Activated naive CD4-positive, alpha-beta T cell treated with anti-CD3 and anti-CD28 coated beads, Interleukin-2, amount 10 ng/mL, durations not matched to agents 7 days and 5 days (primary cell): ENCODE data around the gene PRR11.
"Not testable (repeated sequence)": the region's sequence is repeated elsewhere in the genome, so short reads cannot be mapped to it uniquely, and the experiment has no call there.

Source experiments
- CTCF ChIA-PET: fragments of 350-600 bp; sonication (Branson Sonifier 250); formaldehyde crosslinking; loops from one replicate; lab custom pipeline; 2021; ENCODE audit warnings: antibody characterized with exemption; lab: Charles Lee
- DNase-seq: peaks from one replicate; pipeline ENCODE4 v3.0.0-alpha.2; 2020
- H3K27ac Mint-ChIP-seq: one replicate; pipeline ENCODE4 v1.8.0; 2021; ENCODE audit warnings: mild to moderate bottlenecking, moderate library complexity, mixed read lengths
- H3K27me3 Mint-ChIP-seq: one replicate; pipeline ENCODE4 v1.8.0; 2021; ENCODE audit warnings: mild to moderate bottlenecking, mixed read lengths
- H3K36me3 Mint-ChIP-seq: one replicate; pipeline ENCODE4 v1.8.0; 2021; ENCODE audit warnings: mixed read lengths
- H3K4me1 Mint-ChIP-seq: one replicate; pipeline ENCODE4 v1.8.0; 2021; ENCODE audit warnings: mixed read lengths
- H3K4me3 Mint-ChIP-seq: one replicate; pipeline ENCODE4 v1.8.0; 2021; ENCODE audit warnings: mild to moderate bottlenecking, moderate library complexity, mixed read lengths
- H3K9me3 Mint-ChIP-seq: one replicate; pipeline ENCODE4 v1.8.0; 2021; ENCODE audit warnings: mixed read lengths

PRR11 gene

GRCh38 chr17:59165933-59166342, 10.4 kb downstream of the PRR11 start:
- Mint-ChIP-seq H3K4me1 (peaks cover 17% of the 10 kb centered on the region), H3K36me3 (peaks cover 24% of the 10 kb centered on the region), H3K27me3 (no peaks in the 10 kb centered on the region), H3K4me3 (no peak overlapping the region), H3K27ac (peak overlapping the region; percentile 80), H3K9me3 (no peaks in the 10 kb centered on the region)
- CTCF ChIA-PET: interaction anchor here (0.6 kb wide), 1 partner anchor 14 kb away, joined by 3 read pairs; no protein-coding TSS in a partner anchor
- DNase-seq: peak; percentile 48

- Mint-ChIP-seq H3K9me3 (no peaks in the 10 kb centered on the region), H3K4me1 (peaks cover 12% of the 10 kb centered on the region), H3K36me3 (peaks cover 22% of the 10 kb centered on the region), H3K27ac (no peak overlapping the region), H3K4me3 (no peak overlapping the region), H3K27me3 (no peaks in the 10 kb centered on the region)
- CTCF ChIA-PET: no interaction called here
- no peak for DNase-seq
These were observed 12.0 kb downstream of the PRR11 start for GRCh38 chr17:59167571-59168001.

GRCh38 chr17:59172436-59173004, 17.0 kb downstream of the PRR11 start:
- peaks cover 5% of the 10 kb centered on the region for H3K4me1 Mint-ChIP-seq
- CTCF ChIA-PET: no interaction called here
- DNase-seq: no peak
- H3K27ac Mint-ChIP-seq: peak overlapping the region; percentile 28
- H3K27me3 Mint-ChIP-seq: no peaks in the 10 kb centered on the region
- H3K9me3 Mint-ChIP-seq: no peaks in the 10 kb centered on the region
- peaks cover 58% of the 10 kb centered on the region for H3K36me3 Mint-ChIP-seq
- H3K4me3 Mint-ChIP-seq: no peak overlapping the region

- Mint-ChIP-seq H3K4me1 (peaks cover 2% of the 10 kb centered on the region), H3K36me3 (peaks cover 59% of the 10 kb centered on the region), H3K4me3 (no peak overlapping the region), H3K27me3 (no peaks in the 10 kb centered on the region), H3K27ac (no peak overlapping the region), H3K9me3 (no peaks in the 10 kb centered on the region)
- CTCF ChIA-PET: no interaction called here
- no peak for DNase-seq
These were observed 19.1 kb downstream of the PRR11 start for GRCh38 chr17:59174671-59175070.

GRCh38 chr17:59175076-59175475, 19.5 kb downstream of the PRR11 start:
- no peaks in the 10 kb centered on the region for H3K9me3 Mint-ChIP-seq
- no peak overlapping the region for H3K4me3 Mint-ChIP-seq
- peaks cover 2% of the 10 kb centered on the region for H3K4me1 Mint-ChIP-seq
- peaks cover 60% of the 10 kb centered on the region for H3K36me3 Mint-ChIP-seq
- no peak for DNase-seq
- H3K27ac Mint-ChIP-seq: no peak overlapping the region
- CTCF ChIA-PET: no interaction called here
- no peaks in the 10 kb centered on the region for H3K27me3 Mint-ChIP-seq

- no peak for DNase-seq
- peaks cover 58% of the 10 kb centered on the region for H3K36me3 Mint-ChIP-seq
- no peaks in the 10 kb centered on the region for H3K9me3 Mint-ChIP-seq
- no peaks in the 10 kb centered on the region for H3K27me3 Mint-ChIP-seq
- H3K4me1 Mint-ChIP-seq: peaks cover 2% of the 10 kb centered on the region
- H3K27ac Mint-ChIP-seq: no peak overlapping the region
- no peak overlapping the region for H3K4me3 Mint-ChIP-seq
- CTCF ChIA-PET: no interaction called here
These were observed 22.9 kb downstream of the PRR11 start for GRCh38 chr17:59178266-59178985.

GRCh38 chr17:59179601-59180000, 24.1 kb downstream of the PRR11 start:
- CTCF ChIA-PET, H3K4me3 Mint-ChIP-seq, H3K27ac Mint-ChIP-seq, DNase-seq, H3K27me3 Mint-ChIP-seq, H3K4me1 Mint-ChIP-seq, H3K9me3 Mint-ChIP-seq: not testable (repeated sequence)
- peaks cover 53% of the 10 kb centered on the region for H3K36me3 Mint-ChIP-seq

- Mint-ChIP-seq H3K36me3 (peaks cover 52% of the 10 kb centered on the region), H3K27ac (no peak overlapping the region), H3K4me1 (peaks cover 2% of the 10 kb centered on the region), H3K27me3 (no peaks in the 10 kb centered on the region), H3K4me3 (no peak overlapping the region), H3K9me3 (no peaks in the 10 kb centered on the region)
- CTCF ChIA-PET: interaction anchor here (0.7 kb wide), 1 partner anchor 15 kb away, joined by 3 read pairs; no protein-coding TSS in a partner anchor
- no peak for DNase-seq
These were observed 25.1 kb downstream of the PRR11 start for GRCh38 chr17:59180626-59181025.

- Mint-ChIP-seq H3K4me1 (no peaks in the 10 kb centered on the region), H3K4me3 (no peak overlapping the region), H3K36me3 (peaks cover 49% of the 10 kb centered on the region), H3K9me3 (no peaks in the 10 kb centered on the region), H3K27ac (no peak overlapping the region), H3K27me3 (no peaks in the 10 kb centered on the region)
- no peak for DNase-seq
- CTCF ChIA-PET: no interaction called here
These were observed 25.9 kb downstream of the PRR11 start for GRCh38 chr17:59181481-59181880.

- Mint-ChIP-seq H3K9me3 (no peaks in the 10 kb centered on the region), H3K27me3 (no peaks in the 10 kb centered on the region), H3K4me3 (no peak overlapping the region), H3K27ac (no peak overlapping the region), H3K4me1 (no peaks in the 10 kb centered on the region), H3K36me3 (peaks cover 48% of the 10 kb centered on the region)
- CTCF ChIA-PET: no interaction called here
- DNase-seq: no peak
These were observed 30.5 kb downstream of the PRR11 start for GRCh38 chr17:59185997-59186396.

- H3K36me3 Mint-ChIP-seq: peaks cover 49% of the 10 kb centered on the region
- H3K27ac Mint-ChIP-seq: no peak overlapping the region
- no peak overlapping the region for H3K4me3 Mint-ChIP-seq
- DNase-seq: no peak
- H3K9me3 Mint-ChIP-seq: no peaks in the 10 kb centered on the region
- no peaks in the 10 kb centered on the region for H3K4me1 Mint-ChIP-seq
- H3K27me3 Mint-ChIP-seq: no peaks in the 10 kb centered on the region
- CTCF ChIA-PET: no interaction called here
These were observed 31.3 kb downstream of the PRR11 start for GRCh38 chr17:59186850-59187249.

GRCh38 chr17:59190806-59191205, 35.3 kb downstream of the PRR11 start:
- Mint-ChIP-seq H3K36me3 (peaks cover 47% of the 10 kb centered on the region), H3K27me3 (no peaks in the 10 kb centered on the region), H3K27ac (no peak overlapping the region), H3K4me1 (no peaks in the 10 kb centered on the region), H3K4me3 (no peak overlapping the region), H3K9me3 (no peaks in the 10 kb centered on the region)
- CTCF ChIA-PET: no interaction called here
- DNase-seq: no peak

- CTCF ChIA-PET: no interaction called here
- Mint-ChIP-seq H3K36me3 (peaks cover 38% of the 10 kb centered on the region), H3K27me3 (no peaks in the 10 kb centered on the region), H3K9me3 (no peaks in the 10 kb centered on the region), H3K27ac (peak overlapping the region; percentile 20), H3K4me1 (no peaks in the 10 kb centered on the region), H3K4me3 (no peak overlapping the region)
- no peak for DNase-seq
These were observed 37.9 kb downstream of the PRR11 start for GRCh38 chr17:59193336-59193862.

GRCh38 chr17:59199398-59199797, 43.9 kb downstream of the PRR11 start:
- H3K36me3 Mint-ChIP-seq: peaks cover 31% of the 10 kb centered on the region
- CTCF ChIA-PET: no interaction called here
- H3K27ac Mint-ChIP-seq: no peak overlapping the region
- H3K4me3 Mint-ChIP-seq: no peak overlapping the region
- H3K9me3 Mint-ChIP-seq: no peaks in the 10 kb centered on the region
- no peaks in the 10 kb centered on the region for H3K4me1 Mint-ChIP-seq
- H3K27me3 Mint-ChIP-seq: no peaks in the 10 kb centered on the region
- DNase-seq: no peak

GRCh38 chr17:59202320-59202719, 46.8 kb downstream of the PRR11 start:
- no peak overlapping the region for H3K27ac Mint-ChIP-seq
- H3K4me3 Mint-ChIP-seq: no peak overlapping the region
- no peak for DNase-seq
- H3K27me3 Mint-ChIP-seq: no peaks in the 10 kb centered on the region
- CTCF ChIA-PET: no interaction called here
- peaks cover 24% of the 10 kb centered on the region for H3K36me3 Mint-ChIP-seq
- no peaks in the 10 kb centered on the region for H3K4me1 Mint-ChIP-seq
- H3K9me3 Mint-ChIP-seq: no peaks in the 10 kb centered on the region
